Measurements from ENCODE around the gene GNAO1.
A peak's percentile ranks its signal among the peaks of the same experiment; 100 is the strongest.

The GNAO1 gene

DNA sequence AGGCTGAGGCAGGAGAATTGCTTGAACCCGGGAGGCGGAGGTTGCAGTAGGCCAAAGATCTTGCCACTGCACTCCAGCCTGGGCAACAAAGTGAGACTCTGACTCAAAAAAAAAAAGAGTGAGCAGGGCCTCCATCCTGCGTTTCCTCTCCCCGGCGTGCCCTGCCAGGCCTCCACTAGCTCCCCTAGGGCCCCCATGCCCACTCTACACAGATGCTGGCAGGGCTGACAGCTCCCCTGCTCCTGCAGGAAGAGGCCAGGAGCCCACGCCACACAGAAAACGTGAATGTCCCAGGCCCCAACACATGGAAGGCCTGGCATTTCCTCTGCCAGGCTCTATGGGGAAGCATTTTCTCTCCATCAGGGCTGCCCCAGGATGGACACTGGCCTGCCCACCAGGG is 124.7 kb downstream of the GNAO1 start:
- DNase-seq, result no peak

- no peak for DNase-seq
These were observed 125.3 kb downstream of the GNAO1 start for GRCh38 chr16:56316545-56316944.

- peak; percentile 80 to 90 (median 87) for DNase-seq
These were observed 126.9 kb downstream of the GNAO1 start for GRCh38 chr16:56317998-56318826.

- DNase-seq, result no peak
These were observed 127.5 kb downstream of the GNAO1 start for GRCh38 chr16:56318827-56319140.

DNA sequence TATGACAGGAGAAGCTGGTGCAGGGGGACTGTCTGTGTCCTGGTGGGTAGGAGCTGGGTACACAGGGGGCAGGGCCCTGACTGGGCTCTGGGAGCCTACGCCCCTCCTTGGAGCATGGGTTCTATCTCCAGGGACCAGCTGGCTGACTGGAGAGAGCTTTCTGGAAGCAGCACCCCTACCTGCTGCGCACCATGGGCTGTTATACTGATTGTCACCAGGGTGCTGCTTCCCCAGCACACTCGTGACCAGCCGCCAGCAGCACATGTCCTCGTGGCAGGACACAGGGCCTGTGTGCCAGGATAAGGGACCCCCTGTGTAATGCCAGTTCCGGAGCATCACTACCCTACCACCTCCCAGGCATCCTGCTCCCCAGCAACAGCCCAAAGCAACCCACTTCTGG is 128.1 kb downstream of the GNAO1 start:
- no peak for DNase-seq

DNA sequence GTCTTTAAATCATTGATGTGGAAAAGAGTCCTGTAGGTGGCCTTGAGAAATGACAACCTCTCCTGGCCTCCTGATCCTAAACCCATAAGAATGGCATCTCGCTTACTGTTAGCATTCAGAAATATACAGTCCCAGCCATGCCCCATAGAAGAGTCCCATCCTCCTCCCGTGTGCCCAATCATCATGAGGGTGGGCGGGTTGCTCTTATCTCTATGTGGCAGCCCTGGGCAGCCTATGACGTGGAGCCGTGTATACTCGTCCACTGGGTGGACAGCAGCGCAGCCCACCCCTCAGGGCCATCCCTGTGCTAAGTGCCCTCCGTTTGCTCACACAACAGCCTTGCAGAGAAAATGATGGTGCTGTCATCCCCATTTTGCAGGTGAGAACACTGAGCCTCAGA is 128.8 kb downstream of the GNAO1 start:
- DNase-seq, result no peak

DNA sequence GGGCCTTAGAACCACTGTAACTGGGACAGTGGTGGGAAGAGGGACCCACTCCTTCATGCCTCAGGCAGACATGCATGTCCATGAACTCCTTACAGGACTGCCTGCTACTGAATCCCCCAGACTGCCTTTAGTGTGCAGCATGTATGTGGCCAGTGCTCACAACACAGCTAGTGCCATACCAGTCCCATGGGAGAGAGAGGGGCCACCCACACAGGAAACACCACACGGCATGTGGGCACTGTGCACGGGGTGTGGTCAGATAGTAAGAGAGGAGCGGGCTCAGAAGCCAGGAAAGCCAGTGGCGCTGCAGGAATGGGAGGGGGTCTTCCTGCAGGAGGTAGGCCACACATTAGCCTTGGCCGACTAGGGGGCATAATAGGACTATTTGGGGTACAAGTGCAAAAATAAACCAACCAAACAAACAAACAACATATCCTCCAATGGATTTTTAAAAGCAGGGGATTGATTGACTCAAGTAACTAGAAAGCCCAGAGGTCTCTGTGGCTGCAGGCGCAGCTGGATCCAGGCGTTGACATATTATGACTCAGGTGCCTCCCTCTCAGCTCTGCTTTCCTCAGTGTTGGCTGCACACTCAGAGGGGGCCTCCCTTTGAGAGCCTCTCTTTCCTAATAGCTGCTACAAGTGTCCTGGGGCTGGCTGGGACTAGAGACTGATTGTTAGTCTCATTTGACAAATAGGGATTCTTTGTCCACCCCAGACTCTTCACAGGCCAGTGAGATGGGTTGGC is 129.7 kb downstream of the GNAO1 start:
- no peak for DNase-seq

DNA sequence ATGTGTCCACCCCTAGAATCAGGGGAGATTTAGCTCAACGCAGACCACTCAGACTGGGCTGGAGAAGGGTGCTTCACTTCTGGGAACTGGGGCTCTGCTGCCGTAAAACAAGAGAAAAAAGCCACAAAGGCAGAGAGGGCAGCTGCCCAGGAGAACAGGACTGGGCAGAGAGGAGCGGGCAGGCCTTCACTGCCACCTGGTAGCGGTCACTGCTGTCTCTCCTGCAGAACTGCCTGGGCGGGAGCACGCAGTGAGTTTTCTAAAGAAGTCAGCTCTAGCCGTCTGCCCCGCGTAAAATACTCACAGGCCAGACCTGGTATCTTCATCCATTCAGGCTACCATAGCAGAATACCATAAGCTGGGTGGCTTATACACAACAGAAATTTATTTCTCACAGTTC is 130.3 kb downstream of the GNAO1 start:
- DNase-seq, result no peak

GRCh38 chr16:56324406-56324805 is 133.1 kb downstream of the GNAO1 start:
- no peak for DNase-seq

DNA sequence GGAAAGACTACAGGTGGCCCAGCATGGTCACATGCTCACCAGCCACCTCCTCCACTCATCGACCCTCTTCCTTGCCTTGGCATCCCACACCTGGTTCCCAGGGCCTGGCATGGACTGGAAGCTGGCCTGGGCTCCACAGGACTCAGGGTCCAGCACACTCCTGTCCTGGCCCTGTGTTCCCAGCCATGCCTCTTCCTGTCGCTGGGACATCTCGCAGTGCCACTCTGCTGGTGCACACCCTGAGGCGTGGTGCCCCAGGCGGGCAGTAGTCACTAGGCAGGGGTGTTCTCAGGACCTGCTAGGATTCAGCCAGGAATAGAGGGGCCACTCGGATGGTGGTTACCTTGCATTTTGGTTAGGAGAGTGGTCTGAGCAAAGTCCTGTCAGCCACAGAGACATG is 134.7 kb downstream of the GNAO1 start:
- no peak for DNase-seq

- DNase-seq, result no peak
These were observed 136.0 kb downstream of the GNAO1 start for GRCh38 chr16:56327071-56327928.

DNA sequence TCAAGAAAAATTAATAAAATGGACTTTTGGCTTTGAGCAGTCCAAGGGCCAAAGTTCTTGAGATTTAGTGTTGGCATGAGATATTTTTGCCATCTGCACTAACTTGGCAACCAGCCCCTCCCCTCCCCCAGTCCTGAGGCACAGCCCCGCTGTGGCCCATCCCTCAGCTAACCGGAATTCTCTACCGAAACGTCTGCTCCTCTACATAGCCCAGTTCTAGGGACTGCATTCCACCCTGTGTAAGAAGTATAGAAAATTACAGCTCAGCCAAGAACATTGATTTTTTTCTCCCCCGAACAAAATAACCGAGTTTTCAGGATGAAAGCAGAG is 136.6 kb downstream of the GNAO1 start:
- DNase-seq, result no peak

DNA sequence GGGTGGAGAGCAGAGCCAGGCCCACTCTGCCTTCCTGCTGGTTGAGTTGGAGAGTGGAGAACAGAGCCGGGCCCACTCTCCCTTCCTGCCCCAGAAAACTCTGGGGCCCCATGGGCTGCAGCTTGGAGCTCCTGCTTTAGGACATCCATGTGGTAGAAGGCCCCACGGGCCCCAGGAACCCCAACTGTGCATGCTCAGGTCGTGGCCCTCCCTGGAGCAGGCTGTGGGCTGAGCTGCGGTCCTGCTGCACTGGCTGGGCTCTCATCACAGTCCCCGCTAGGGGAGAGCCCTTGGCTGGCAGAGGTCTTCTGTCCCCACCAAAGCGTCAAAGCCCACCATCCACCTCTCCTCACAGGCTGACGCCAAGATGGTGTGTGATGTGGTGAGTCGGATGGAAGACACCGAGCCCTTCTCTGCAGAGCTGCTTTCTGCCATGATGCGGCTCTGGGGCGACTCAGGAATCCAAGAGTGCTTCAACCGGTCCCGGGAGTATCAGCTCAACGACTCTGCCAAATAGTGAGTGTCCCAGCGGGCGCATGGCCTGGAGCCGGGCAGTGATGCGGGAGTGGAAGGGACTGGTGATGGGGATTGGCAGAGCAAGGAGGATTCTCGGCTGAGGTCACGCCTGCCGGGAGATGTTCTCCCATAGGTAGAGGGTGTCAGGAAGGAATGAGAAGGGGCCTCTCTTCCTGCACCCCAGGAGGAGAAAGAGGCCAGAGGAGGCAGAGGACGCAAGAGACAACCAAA is 137.2 kb downstream of the GNAO1 start:
- no peak for DNase-seq

DNA sequence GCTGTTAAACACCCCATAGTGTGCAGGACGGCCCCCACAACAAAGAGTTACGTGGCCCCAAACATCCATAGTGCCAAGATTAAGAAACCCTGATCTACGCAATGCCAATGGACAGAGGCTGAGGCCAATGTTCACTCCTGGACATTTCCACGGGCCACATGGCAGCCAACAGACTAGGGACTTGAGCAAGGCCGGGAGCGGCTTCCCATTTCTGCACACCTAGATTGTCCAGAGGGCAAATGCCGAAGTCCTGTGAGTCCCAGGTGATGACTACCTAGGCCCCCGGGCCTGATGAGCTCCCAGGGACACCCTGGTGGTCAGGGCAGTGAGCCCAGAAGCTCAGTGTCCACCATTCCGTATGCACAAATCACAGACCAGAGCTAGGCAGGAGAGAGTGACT is 138.6 kb downstream of the GNAO1 start:
- no peak for DNase-seq

DNA sequence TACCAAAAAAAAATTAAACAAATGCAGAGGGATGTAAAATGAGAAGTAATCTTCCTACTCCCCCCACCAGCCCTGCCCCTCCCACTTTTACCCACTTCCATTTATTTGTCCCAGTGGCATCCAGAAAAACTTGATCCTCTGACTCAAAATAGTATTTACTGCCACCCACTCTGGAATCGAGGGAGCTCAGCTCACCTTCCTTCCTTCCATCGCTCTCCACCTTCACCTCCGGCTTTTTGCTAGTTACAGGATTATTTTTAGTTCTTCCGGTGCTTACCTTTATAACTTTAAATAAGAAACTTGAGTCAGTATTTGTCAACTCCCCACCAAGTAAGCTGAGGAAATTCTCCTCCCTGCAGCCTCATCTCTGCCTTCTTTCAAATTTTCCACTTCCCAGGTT is 139.2 kb downstream of the GNAO1 start:
- no peak for DNase-seq

DNA sequence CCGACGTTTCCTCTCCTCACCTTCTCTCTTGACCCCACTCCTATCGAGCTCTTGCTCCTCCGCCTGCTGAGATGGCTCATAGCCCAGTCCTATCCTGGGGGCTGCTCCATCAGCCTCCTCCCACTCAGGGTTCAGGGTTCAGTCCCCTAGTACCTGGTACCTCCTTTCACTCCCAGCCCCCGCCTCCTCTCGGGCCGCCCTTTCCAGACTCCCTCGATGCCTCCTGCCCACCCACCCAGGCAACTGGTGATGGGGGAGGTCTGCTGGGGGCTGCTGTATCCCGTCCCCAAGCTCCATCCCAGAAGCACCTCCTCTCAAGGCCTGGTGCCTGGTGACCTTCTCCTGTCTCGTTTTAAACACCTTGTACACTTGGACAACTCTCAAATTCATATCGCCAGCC is 140.1 kb downstream of the GNAO1 start:
- DNase-seq, result no peak

- no peak for DNase-seq
These were observed 140.6 kb downstream of the GNAO1 start for GRCh38 chr16:56331915-56332314.

GRCh38 chr16:56332464-56333079 is 141.3 kb downstream of the GNAO1 start:
- peak in 3 of 4 experiments; percentile 13 to 47 (median 23) for DNase-seq

- no peak for DNase-seq
These were observed 143.5 kb downstream of the GNAO1 start for GRCh38 chr16:56334761-56335160.

DNA sequence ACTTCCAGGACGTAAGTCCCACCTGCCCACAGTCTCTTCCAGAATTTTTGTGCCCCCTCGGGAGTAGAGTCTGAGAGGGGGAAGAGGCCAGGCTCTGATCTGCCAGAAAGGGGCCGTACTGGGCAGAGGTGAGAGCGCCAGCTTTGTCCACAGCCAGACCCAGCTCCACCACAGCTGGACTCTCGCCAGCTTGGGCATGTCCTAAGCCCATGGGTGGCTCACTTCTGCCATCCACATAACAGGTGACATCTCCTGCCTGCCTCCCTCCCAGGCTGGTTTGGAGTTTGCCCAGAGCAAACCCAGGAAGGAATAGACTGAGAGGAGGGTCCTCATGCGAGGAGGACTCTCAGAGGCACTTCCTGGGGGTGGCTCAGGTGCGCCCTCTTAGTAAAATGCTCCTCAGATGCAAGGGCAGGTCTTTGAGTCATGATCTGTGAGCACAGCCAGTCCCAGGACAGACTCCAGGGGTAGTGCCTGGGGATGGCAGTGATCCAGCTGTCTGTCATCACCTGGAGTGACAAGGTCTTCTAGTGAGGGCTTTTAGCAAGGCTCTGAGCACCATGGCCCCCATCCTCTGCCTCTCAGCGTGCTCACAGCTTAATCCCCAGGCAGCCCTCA is 144.9 kb downstream of the GNAO1 start:
- no peak for DNase-seq

GRCh38 chr16:56336711-56337110 is 145.4 kb downstream of the GNAO1 start:
- no peak for DNase-seq

Data from suppressor macrophage (primary cell).